ENCODE results near the gene UGT2B11.
"Not testable (repeated sequence)": the region's sequence is repeated elsewhere in the genome, so short reads cannot be mapped to it uniquely, and the experiment has no call there.

Gene UGT2B11

DNA sequence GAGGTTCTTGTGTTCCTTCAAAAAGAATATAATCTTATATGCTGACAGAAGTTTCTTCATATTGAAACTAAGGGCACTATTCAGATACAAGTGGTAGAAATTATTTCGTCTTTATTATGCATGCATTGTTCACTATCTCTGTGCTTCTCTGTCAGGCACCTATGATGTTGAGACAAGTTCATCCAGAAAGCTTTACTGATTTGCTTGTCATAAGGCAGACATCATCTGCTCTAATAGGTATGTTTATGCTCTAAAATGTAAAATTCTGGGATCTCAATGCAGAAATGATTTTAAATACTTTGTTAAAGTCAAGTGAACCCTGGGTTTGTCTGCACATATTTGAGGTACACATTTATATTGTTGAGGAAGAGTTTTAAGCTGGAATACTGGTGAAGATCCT is 3.6 kb downstream of the UGT2B11 start:
- H3K79me2 ChIP-seq (ENCODE audit: control insufficient read depth, insufficient read depth, low read length, unreplicated experiment) = no peaks in the 10 kb centered on the region
- no peak overlapping the region for H3K4me3 ChIP-seq (ENCODE audit: low read depth, low read length)
- H3K27ac ChIP-seq (ENCODE audit: low read depth, low read length) = no peak overlapping the region
- no peak overlapping the region for H2AFZ ChIP-seq (ENCODE audit: low read length, unreplicated experiment)
- no peaks in the 10 kb centered on the region for H3K36me3 ChIP-seq (ENCODE audit: insufficient read depth, low read length)
- no peaks in the 10 kb centered on the region for H3K27me3 ChIP-seq (ENCODE audit: insufficient read depth, low read length)
- no peaks in the 10 kb centered on the region for H3K4me1 ChIP-seq (ENCODE audit: control insufficient read depth, insufficient read depth, low read length, unreplicated experiment)

GRCh38 chr4:69198506-69198905 is 16.0 kb downstream of the UGT2B11 start:
- not testable (repeated sequence) for H3K4me1 ChIP-seq (ENCODE audit: control insufficient read depth, insufficient read depth, low read length, unreplicated experiment); H3K4me3 ChIP-seq (ENCODE audit: low read depth, low read length); H3K79me2 ChIP-seq (ENCODE audit: control insufficient read depth, insufficient read depth, low read length, unreplicated experiment); H2AFZ ChIP-seq (ENCODE audit: low read length, unreplicated experiment); H3K27ac ChIP-seq (ENCODE audit: low read depth, low read length); H3K27me3 ChIP-seq (ENCODE audit: insufficient read depth, low read length); H3K36me3 ChIP-seq (ENCODE audit: insufficient read depth, low read length)

DNA sequence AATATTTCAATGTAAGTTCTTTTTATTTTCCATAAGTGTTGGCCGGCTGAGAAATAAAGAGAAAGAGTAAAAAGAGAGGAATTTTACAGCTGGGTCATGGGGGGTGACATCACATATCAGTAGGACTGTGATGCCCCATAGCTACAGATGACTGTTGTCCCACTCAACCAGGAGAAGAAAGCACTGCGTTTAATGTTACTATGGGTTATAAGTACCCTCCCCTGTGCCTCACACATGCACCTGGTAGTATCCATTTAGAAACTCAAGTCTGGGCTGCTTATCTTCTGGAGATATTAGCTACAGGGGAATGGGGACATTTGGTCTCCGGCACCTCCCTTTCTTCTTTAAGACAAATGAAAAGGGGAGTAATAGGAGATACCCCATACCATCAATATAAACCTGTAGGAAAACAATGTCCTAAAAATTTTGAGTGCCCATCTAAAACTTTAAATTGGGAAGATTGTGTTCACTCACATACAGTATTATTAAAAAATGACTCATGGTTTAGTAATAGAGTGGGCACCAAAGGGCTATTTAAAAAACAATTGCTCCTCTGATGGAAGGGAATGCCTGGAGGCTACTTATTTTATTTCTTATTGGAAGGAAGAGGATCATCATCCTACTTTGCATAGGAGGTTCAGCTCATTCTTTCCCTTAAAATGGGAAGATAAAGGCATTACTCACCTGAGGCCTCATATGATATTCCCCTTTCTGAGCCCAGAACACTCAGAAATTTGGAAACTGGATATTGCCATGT is 18.2 kb downstream of the UGT2B11 start:
- no peak overlapping the region for H2AFZ ChIP-seq (ENCODE audit: low read length, unreplicated experiment)
- peaks cover 13% of the 10 kb centered on the region for H3K27me3 ChIP-seq (ENCODE audit: insufficient read depth, low read length)
- H3K79me2 ChIP-seq (ENCODE audit: control insufficient read depth, insufficient read depth, low read length, unreplicated experiment) = no peaks in the 10 kb centered on the region
- H3K27ac ChIP-seq (ENCODE audit: low read depth, low read length) = no peak overlapping the region
- H3K4me1 ChIP-seq (ENCODE audit: control insufficient read depth, insufficient read depth, low read length, unreplicated experiment) = no peaks in the 10 kb centered on the region
- H3K36me3 ChIP-seq (ENCODE audit: insufficient read depth, low read length) = no peaks in the 10 kb centered on the region
- no peak overlapping the region for H3K4me3 ChIP-seq (ENCODE audit: low read depth, low read length)

- H3K4me3 ChIP-seq (ENCODE audit: low read depth, low read length) = no peak overlapping the region
- no peak overlapping the region for H3K27ac ChIP-seq (ENCODE audit: low read depth, low read length)
- H3K27me3 ChIP-seq (ENCODE audit: insufficient read depth, low read length) = peaks cover 13% of the 10 kb centered on the region
- no peaks in the 10 kb centered on the region for H3K4me1 ChIP-seq (ENCODE audit: control insufficient read depth, insufficient read depth, low read length, unreplicated experiment)
- H2AFZ ChIP-seq (ENCODE audit: low read length, unreplicated experiment) = no peak overlapping the region
- no peaks in the 10 kb centered on the region for H3K79me2 ChIP-seq (ENCODE audit: control insufficient read depth, insufficient read depth, low read length, unreplicated experiment)
- H3K36me3 ChIP-seq (ENCODE audit: insufficient read depth, low read length) = no peaks in the 10 kb centered on the region
Observed at GRCh38 chr4:69194166-69194565, 20.4 kb downstream of the UGT2B11 start.

DNA sequence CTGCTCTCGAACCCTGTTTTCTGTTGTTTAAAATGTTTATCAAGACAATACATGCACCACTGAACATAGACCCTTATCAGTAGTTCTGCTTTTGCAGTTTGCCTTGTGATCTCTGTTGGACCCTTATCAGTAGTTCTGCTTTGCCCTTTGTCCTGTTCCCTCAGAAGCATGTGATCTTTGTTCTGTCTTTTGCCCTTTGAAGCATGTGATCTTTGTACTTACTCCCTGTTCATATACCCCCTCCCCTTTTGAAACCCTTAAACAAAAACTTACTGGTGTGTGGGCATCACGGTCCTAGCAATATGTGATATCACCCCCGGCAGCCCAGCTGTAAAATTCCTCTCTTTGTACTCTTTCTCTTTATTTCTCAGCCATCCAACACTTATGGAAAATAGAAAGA is 22.6 kb downstream of the UGT2B11 start:
- not testable (repeated sequence) for H3K4me3 ChIP-seq (ENCODE audit: low read depth, low read length); H3K27ac ChIP-seq (ENCODE audit: low read depth, low read length); H3K79me2 ChIP-seq (ENCODE audit: control insufficient read depth, insufficient read depth, low read length, unreplicated experiment); H3K4me1 ChIP-seq (ENCODE audit: control insufficient read depth, insufficient read depth, low read length, unreplicated experiment); H3K36me3 ChIP-seq (ENCODE audit: insufficient read depth, low read length); H2AFZ ChIP-seq (ENCODE audit: low read length, unreplicated experiment)
- peaks cover 16% of the 10 kb centered on the region for H3K27me3 ChIP-seq (ENCODE audit: insufficient read depth, low read length)

- not testable (repeated sequence) for H3K27ac ChIP-seq (ENCODE audit: low read depth, low read length); H3K36me3 ChIP-seq (ENCODE audit: insufficient read depth, low read length); H3K4me1 ChIP-seq (ENCODE audit: control insufficient read depth, insufficient read depth, low read length, unreplicated experiment); H2AFZ ChIP-seq (ENCODE audit: low read length, unreplicated experiment); H3K4me3 ChIP-seq (ENCODE audit: low read depth, low read length); H3K79me2 ChIP-seq (ENCODE audit: control insufficient read depth, insufficient read depth, low read length, unreplicated experiment)
- peaks cover 16% of the 10 kb centered on the region for H3K27me3 ChIP-seq (ENCODE audit: insufficient read depth, low read length)
Observed at GRCh38 chr4:69190621-69191020, 23.9 kb downstream of the UGT2B11 start.

- not testable (repeated sequence) for H3K27ac ChIP-seq (ENCODE audit: low read depth, low read length); H2AFZ ChIP-seq (ENCODE audit: low read length, unreplicated experiment); H3K4me1 ChIP-seq (ENCODE audit: control insufficient read depth, insufficient read depth, low read length, unreplicated experiment); H3K27me3 ChIP-seq (ENCODE audit: insufficient read depth, low read length); H3K36me3 ChIP-seq (ENCODE audit: insufficient read depth, low read length); H3K4me3 ChIP-seq (ENCODE audit: low read depth, low read length); H3K79me2 ChIP-seq (ENCODE audit: control insufficient read depth, insufficient read depth, low read length, unreplicated experiment)
Observed at GRCh38 chr4:69181519-69182169, 32.9 kb downstream of the UGT2B11 start.

DNA sequence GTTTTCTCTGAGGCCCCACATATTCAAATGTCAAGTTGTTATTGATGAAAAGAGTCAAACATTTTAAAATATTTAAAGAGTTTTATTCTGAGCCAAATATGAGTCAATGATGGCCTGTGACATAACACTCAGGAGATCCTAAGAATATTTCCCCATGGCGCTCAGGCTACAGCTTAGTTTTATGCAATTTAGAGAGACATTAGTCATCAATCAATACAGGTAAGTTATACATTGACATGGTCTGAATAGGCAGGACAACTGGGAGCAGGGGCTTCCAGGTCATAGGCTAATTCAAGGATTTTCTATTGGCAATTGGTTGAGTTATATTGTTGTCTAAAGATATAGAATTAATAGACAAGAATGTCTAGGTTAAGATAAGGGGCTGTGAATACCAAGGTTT is 34.7 kb downstream of the UGT2B11 start:
- not testable (repeated sequence) for H3K27me3 ChIP-seq (ENCODE audit: insufficient read depth, low read length); H3K79me2 ChIP-seq (ENCODE audit: control insufficient read depth, insufficient read depth, low read length, unreplicated experiment); H2AFZ ChIP-seq (ENCODE audit: low read length, unreplicated experiment); H3K4me1 ChIP-seq (ENCODE audit: control insufficient read depth, insufficient read depth, low read length, unreplicated experiment); H3K4me3 ChIP-seq (ENCODE audit: low read depth, low read length); H3K27ac ChIP-seq (ENCODE audit: low read depth, low read length); H3K36me3 ChIP-seq (ENCODE audit: insufficient read depth, low read length)

GRCh38 chr4:69178751-69179205 is 35.8 kb downstream of the UGT2B11 start:
- not testable (repeated sequence) for H3K36me3 ChIP-seq (ENCODE audit: insufficient read depth, low read length); H3K27ac ChIP-seq (ENCODE audit: low read depth, low read length); H2AFZ ChIP-seq (ENCODE audit: low read length, unreplicated experiment); H3K4me1 ChIP-seq (ENCODE audit: control insufficient read depth, insufficient read depth, low read length, unreplicated experiment); H3K27me3 ChIP-seq (ENCODE audit: insufficient read depth, low read length); H3K79me2 ChIP-seq (ENCODE audit: control insufficient read depth, insufficient read depth, low read length, unreplicated experiment); H3K4me3 ChIP-seq (ENCODE audit: low read depth, low read length)

GRCh38 chr4:69170233-69171134 is 44.1 kb downstream of the UGT2B11 start:
- H3K4me3 ChIP-seq (ENCODE audit: low read depth, low read length); H2AFZ ChIP-seq (ENCODE audit: low read length, unreplicated experiment); H3K27me3 ChIP-seq (ENCODE audit: insufficient read depth, low read length); H3K79me2 ChIP-seq (ENCODE audit: control insufficient read depth, insufficient read depth, low read length, unreplicated experiment); H3K36me3 ChIP-seq (ENCODE audit: insufficient read depth, low read length); H3K27ac ChIP-seq (ENCODE audit: low read depth, low read length); H3K4me1 ChIP-seq (ENCODE audit: control insufficient read depth, insufficient read depth, low read length, unreplicated experiment): not testable (repeated sequence)
